ENCODE measurements around the gene RPN2. TPM values are rescaled to one million over a fixed set of nuclear protein-coding genes. Genes with fewer than 3 reads are reported as not detected.

The RPN2 gene
- total and polyA plus RNA-seq, 12 donors: 35.7 to 403 (median 224) TPM

DNA sequence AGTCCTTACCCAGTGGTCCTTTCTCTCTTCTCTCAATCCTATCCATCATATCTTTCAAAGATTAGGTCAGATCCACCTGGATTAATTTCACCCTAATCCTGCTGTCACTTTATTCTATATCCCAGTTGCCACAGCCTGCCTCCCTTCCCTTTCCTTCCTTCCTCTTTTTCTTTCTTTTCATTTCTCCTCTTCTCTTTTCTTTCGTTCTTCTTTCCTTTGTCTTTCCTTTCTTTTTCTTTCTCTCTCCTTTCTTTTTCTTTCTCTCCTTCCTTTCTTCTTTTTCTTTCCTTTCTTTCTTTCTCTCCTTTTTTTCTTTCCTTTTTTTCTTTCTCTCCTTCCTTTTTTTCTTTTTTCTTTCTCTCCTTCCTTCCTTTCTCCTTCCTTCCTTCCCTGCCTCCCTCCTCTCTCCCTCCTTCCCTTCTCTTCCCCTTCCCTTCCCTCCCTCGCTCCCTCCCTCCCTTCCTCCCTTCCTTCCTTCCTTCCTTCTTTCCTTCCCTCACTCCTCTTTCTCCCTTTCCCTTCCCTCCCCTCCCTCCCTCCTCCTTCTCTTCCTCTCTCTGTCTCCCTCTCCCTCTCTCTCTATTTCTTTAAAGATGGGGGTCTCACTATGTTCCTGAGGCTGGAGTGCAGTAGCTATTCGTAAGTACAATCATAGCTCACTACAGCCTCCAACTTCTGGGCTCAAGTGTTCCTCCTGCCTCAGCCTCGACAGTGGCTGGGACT lies 15.1 kb upstream of the RPN2 start:
- 87 to 95% (median 90%) methylated on average over 4 of the region's 4 CpGs for WGBS, 4 donors
- intact Hi-C loops (cut with DNase I): no loop called here
- Histone ChIP-seq H3K4me1 (replicated peaks in 1 of 2) (no peaks in the 10 kb centered on the region), H3K36me3 (replicated peaks in 1 of 2) (no peaks in the 10 kb centered on the region), H3K4me3 (no peak overlapping the region), H3K27me3 (no peaks in the 10 kb centered on the region), H3K9me3 (replicated peaks in 1 of 3) (no peaks in the 10 kb centered on the region), H3K27ac (no peak overlapping the region)
- TF ChIP-seq CTCF (IDR thresholded peaks at IDR 0.05) (no peak), POLR2A (IDR thresholded peaks at IDR 0.05) (no peak)
- DNase-seq: no peak

- H3K36me3 ChIP-seq (replicated peaks in 1 of 2): no peaks in the 10 kb centered on the region
- 98 to 100% (median 100%) methylated on average over 1 of the region's 1 CpG for WGBS, 4 donors
These were observed 14.1 kb upstream of the RPN2 start for GRCh38 chr20:37165031-37165430.

DNA sequence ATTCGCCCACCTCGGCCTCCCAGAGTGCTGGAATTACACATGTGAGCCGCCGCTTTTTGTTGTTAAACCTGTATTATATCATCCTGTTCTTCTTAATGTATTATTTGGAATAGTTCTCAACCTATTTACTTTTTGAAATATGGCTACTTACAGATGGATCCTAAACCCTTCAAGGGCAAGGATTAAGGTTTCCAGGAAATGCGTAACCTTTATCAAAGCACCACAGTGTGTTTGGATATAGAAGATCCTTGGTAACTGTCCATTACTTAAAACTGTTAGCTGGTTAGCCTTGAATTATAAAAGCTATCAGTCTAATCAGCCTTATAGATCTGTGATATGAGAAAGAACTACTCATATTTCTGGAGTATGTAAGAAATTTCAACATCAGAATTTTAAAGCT lies 12.3 kb upstream of the RPN2 start:
- WGBS, 4 donors: 93 to 98% (median 98%) methylated on average over 5 of the region's 5 CpGs
- no peak for DNase-seq
- Histone ChIP-seq H3K27me3 (no peaks in the 10 kb centered on the region), H3K9me3 (replicated peaks in 1 of 3) (no peaks in the 10 kb centered on the region), H3K27ac (no peak overlapping the region), H3K4me3 (no peak overlapping the region), H3K36me3 (replicated peaks in 1 of 2) (no peaks in the 10 kb centered on the region), H3K4me1 (replicated peaks in 1 of 2) (no peaks in the 10 kb centered on the region)
- intact Hi-C loops (cut with DNase I): no loop called here
- TF ChIP-seq POLR2A (IDR thresholded peaks at IDR 0.05) (no peak), CTCF (IDR thresholded peaks at IDR 0.05) (no peak)

More at GRCh38 chr20:37165031-37165430, 14.1 kb upstream of the RPN2 start:
- no peak overlapping the region for H3K27ac ChIP-seq
- H3K27me3 ChIP-seq: no peaks in the 10 kb centered on the region
- DNase-seq: no peak
- H3K4me3 ChIP-seq: no peak overlapping the region
- no peaks in the 10 kb centered on the region for H3K9me3 ChIP-seq (replicated peaks in 1 of 3)
- intact Hi-C loops (cut with DNase I): no loop called here
- TF ChIP-seq POLR2A (IDR thresholded peaks at IDR 0.05): no peak
- TF ChIP-seq CTCF (IDR thresholded peaks at IDR 0.05): no peak
- H3K4me1 ChIP-seq (replicated peaks in 1 of 2): no peaks in the 10 kb centered on the region

DNA sequence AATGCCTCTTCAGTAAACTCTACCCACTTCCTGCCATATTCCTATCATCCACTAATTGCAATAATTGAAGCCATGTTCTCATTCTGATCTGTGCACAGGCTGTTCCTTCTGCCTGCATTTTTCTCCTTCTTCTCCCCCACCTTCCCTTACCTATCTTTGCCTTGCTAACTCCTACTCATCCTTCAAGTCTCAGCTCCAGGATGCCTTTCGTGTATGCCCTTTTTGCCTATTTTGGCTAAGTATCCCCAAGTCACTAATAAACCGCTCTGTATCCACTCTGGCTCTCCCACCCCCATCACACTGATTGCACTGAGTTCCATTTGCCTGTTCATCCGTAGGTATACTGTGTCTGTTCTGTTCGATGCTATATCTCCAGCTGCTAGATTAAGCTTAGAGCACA lies 6.3 kb upstream of the RPN2 start:
- DNase-seq: no peak
- intact Hi-C loops (cut with DNase I): no loop called here
- no peak overlapping the region for H3K4me3 ChIP-seq
- H3K27me3 ChIP-seq: no peaks in the 10 kb centered on the region
- 94 to 97% (median 95%) methylated on average over 4 of the region's 4 CpGs for WGBS, 4 donors
- peaks cover 0 to 7% of the 10 kb centered on the region in 2 donors for H3K4me1 ChIP-seq (replicated peaks in 1 of 2)
- no peaks in the 10 kb centered on the region for H3K9me3 ChIP-seq (replicated peaks in 1 of 3)
- no peak overlapping the region for H3K27ac ChIP-seq
- no peaks in the 10 kb centered on the region for H3K36me3 ChIP-seq (replicated peaks in 1 of 2)
- TF ChIP-seq CTCF (IDR thresholded peaks at IDR 0.05) (no peak), POLR2A (IDR thresholded peaks at IDR 0.05) (no peak)
